SK-N-SH (cell line): ENCODE data around the gene ZPR1.

ENCODE experiments used
- MXI1 ChIP-seq: IDR thresholded peaks from 2 replicates; pipeline ENCODE4 v1.6.1; 2012; ENCODE audit warnings: mild to moderate bottlenecking, low read depth, low read length, improper control_type of control experiment
- POLR2AphosphoS5 ChIP-seq: IDR thresholded peaks from 2 replicates; pipeline ENCODE4 v1.6.1; 2012; ENCODE audit warnings: low read depth, low read length
- TF ChIP-seq, protein P1 (sequence below): fragments of 200-600 bp; sonication (generic); IDR thresholded peaks from 2 replicates; pipeline ENCODE4 v1.6.1; 2017; ENCODE audit warnings: antibody characterized with exemption, mild to moderate bottlenecking, moderate library complexity
- TF ChIP-seq, protein P2 (sequence below): IDR thresholded peaks from 2 replicates; pipeline ENCODE4 v1.4.0; 2012; ENCODE audit warnings: low read depth, borderline replicate concordance

DNA sequence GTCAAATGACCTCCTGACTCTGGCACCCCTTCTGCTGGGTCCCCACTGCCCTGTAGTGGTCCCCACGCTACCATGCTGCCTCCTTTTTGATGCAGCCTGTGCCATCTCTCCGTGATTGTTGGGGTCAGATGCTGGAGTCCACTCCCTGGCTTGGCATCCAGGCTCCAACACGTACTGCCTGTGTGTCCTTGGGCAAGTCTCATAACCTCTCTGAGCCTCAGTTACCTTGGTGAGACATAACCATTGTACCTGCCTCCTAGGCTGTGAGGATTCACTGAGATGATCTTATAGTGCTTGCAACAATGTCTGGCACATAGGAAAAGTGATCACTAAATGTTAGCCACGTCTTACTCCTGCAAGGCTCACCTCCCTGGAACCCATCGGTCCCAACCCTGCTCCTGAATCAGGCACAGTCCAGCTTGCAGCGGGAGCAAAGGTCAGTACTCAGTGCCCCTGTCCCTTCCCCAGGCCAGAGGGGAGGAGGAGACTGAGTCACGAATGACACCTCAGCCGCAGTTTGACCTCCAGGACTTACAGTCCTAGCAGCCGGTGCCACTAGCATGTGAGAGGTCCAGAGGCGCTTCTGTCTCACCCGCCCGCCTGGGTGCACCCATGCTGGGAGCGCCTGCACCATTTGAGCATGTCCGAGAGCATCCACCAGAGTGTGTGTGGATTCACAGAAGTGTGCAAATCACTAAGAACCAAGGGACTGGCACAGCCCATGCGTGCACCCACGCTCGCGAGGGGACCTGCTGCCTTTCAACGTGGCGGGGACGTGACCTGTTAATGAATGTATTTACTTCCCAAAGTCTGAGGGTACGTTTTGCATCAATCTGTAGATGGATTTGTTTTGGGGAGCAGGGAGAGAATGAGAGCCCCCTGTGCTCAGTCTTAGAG, 38.3 kb upstream of the ZPR1 start:
- TF ChIP-seq, protein P1, sequence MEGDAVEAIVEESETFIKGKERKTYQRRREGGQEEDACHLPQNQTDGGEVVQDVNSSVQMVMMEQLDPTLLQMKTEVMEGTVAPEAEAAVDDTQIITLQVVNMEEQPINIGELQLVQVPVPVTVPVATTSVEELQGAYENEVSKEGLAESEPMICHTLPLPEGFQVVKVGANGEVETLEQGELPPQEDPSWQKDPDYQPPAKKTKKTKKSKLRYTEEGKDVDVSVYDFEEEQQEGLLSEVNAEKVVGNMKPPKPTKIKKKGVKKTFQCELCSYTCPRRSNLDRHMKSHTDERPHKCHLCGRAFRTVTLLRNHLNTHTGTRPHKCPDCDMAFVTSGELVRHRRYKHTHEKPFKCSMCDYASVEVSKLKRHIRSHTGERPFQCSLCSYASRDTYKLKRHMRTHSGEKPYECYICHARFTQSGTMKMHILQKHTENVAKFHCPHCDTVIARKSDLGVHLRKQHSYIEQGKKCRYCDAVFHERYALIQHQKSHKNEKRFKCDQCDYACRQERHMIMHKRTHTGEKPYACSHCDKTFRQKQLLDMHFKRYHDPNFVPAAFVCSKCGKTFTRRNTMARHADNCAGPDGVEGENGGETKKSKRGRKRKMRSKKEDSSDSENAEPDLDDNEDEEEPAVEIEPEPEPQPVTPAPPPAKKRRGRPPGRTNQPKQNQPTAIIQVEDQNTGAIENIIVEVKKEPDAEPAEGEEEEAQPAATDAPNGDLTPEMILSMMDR: no peak
- TF ChIP-seq POLR2AphosphoS5 (no peak), MXI1 (no peak)
- TF ChIP-seq, protein P2, sequence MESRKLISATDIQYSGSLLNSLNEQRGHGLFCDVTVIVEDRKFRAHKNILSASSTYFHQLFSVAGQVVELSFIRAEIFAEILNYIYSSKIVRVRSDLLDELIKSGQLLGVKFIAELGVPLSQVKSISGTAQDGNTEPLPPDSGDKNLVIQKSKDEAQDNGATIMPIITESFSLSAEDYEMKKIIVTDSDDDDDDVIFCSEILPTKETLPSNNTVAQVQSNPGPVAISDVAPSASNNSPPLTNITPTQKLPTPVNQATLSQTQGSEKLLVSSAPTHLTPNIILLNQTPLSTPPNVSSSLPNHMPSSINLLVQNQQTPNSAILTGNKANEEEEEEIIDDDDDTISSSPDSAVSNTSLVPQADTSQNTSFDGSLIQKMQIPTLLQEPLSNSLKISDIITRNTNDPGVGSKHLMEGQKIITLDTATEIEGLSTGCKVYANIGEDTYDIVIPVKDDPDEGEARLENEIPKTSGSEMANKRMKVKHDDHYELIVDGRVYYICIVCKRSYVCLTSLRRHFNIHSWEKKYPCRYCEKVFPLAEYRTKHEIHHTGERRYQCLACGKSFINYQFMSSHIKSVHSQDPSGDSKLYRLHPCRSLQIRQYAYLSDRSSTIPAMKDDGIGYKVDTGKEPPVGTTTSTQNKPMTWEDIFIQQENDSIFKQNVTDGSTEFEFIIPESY: no peak
